ENCODE measurements around the gene PSME1. TPM values are rescaled to one million over a fixed set of nuclear protein-coding genes. Genes with fewer than 3 reads are reported as not detected.
A peak's percentile ranks its signal among the peaks of the same experiment; 100 is the strongest.

The PSME1 gene
- total and polyA plus RNA-seq, 2 of the 13 experiments (the other 11 are each of a cell fraction or from before 2014, with no cell fraction given), result 159 to 608 TPM

DNA sequence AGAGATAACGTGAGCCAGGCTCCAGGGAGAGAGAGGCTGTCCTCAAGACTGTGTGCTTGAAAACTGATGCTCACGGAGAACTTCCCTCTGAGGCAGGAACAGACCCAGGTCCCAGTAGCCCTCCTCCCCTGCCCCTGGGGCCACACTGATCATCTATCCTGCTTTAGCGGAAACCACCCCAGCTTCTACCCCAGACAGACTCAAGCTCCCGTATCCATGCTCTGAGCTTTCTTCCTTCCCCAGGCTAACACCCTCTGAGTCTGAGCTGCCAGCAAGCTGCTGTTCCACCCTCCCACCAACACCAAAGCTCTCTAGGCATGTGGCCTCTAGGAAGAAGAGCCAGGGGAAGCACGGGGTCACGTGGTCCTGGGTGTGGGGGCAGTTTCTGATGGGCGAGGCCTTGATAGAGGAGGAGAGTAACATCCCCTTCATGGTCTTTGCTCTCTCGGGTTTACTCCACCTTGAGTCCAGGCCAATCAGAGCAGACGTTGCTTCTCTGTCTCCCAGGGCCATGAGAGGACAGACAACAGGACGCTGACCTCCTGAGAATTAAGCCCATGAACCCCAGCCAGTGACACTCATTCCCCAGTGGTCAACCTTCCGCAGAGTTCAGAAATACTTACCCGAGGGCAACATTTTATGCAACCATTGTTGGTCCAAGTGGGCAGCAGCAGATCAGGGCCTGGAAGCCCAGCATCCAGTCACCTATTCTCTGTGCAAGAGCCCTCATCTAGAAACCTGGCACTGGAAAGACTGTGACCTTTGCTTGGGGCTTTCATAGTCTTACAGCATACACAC is 40.5 kb upstream of the PSME1 start (continued):
- TF ChIP-seq, protein P1, sequence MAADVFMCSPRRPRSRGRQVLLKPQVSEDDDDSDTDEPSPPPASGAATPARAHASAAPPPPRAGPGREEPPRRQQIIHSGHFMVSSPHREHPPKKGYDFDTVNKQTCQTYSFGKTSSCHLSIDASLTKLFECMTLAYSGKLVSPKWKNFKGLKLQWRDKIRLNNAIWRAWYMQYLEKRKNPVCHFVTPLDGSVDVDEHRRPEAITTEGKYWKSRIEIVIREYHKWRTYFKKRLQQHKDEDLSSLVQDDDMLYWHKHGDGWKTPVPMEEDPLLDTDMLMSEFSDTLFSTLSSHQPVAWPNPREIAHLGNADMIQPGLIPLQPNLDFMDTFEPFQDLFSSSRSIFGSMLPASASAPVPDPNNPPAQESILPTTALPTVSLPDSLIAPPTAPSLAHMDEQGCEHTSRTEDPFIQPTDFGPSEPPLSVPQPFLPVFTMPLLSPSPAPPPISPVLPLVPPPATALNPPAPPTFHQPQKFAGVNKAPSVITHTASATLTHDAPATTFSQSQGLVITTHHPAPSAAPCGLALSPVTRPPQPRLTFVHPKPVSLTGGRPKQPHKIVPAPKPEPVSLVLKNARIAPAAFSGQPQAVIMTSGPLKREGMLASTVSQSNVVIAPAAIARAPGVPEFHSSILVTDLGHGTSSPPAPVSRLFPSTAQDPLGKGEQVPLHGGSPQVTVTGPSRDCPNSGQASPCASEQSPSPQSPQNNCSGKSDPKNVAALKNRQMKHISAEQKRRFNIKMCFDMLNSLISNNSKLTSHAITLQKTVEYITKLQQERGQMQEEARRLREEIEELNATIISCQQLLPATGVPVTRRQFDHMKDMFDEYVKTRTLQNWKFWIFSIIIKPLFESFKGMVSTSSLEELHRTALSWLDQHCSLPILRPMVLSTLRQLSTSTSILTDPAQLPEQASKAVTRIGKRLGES (CRISPR knock-in tag; IDR thresholded peaks at IDR 0.05; ENCODE audit: borderline replicate concordance), result peak; percentile 94
- peak; percentile 50; the same call in 1 of the 2 replicates for TF ChIP-seq ZNF740 (CRISPR knock-in tag; IDR thresholded peaks at IDR 0.05)
- TF ChIP-seq, protein P2, sequence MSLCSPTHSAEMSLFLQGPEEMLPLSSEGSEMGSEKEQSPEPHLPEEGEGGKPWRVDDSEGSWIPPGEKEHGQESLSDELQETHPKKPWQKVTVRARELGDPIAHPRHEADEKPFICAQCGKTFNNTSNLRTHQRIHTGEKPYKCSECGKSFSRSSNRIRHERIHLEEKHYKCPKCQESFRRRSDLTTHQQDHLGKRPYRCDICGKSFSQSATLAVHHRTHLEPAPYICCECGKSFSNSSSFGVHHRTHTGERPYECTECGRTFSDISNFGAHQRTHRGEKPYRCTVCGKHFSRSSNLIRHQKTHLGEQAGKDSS (CRISPR knock-in tag; IDR thresholded peaks at IDR 0.05; ENCODE audit: borderline replicate concordance, low read depth), result peak; percentile 99
- TF ChIP-seq KDM5B (CRISPR knock-in tag; IDR thresholded peaks at IDR 0.05; ENCODE audit: borderline replicate concordance), result peak; percentile 97; the same call in 1 of the 2 replicates
- TF ChIP-seq ZNF766 (CRISPR knock-in tag; IDR thresholded peaks at IDR 0.05; ENCODE audit: borderline replicate concordance), result peak; percentile 88; the same call in 1 of the 2 replicates
- TF ChIP-seq ZNF775 (CRISPR knock-in tag; IDR thresholded peaks at IDR 0.05; ENCODE audit: borderline replicate concordance), result peak; percentile 94
- peak; percentile 80 for TF ChIP-seq BHLHE40 (IDR thresholded peaks at IDR 0.05; ENCODE audit: low read length)
- peak; percentile 92 for TF ChIP-seq U2AF2 (IDR thresholded peaks at IDR 0.05; ENCODE audit: low read depth, low read length)
- no peak for TF ChIP-seq CSRNP2 (CRISPR knock-in tag; conservative IDR thresholded peaks at IDR 0.05; ENCODE audit: low read depth)
- TF ChIP-seq GZF1 (CRISPR knock-in tag; IDR thresholded peaks at IDR 0.05), result peak; percentile 95
- TF ChIP-seq ZNF101 (CRISPR knock-in tag; IDR thresholded peaks at IDR 0.05; ENCODE audit: borderline replicate concordance, low read depth), result peak; percentile 86; the same call in 1 of the 2 replicates
- TF ChIP-seq DNMT1 (CRISPR knock-in tag; IDR thresholded peaks at IDR 0.05), result no peak
- no peak for TF ChIP-seq MAFK (conservative IDR thresholded peaks at IDR 0.05 in 1 of 2, IDR thresholded peaks at IDR 0.05 in 1 of 2; ENCODE audit: low read length in 2 of 2)
- TF ChIP-seq ZBTB21 (CRISPR knock-in tag; IDR thresholded peaks at IDR 0.05), result peak; percentile 78
- TF ChIP-seq KMT2B (CRISPR knock-in tag; IDR thresholded peaks at IDR 0.05), result peak; percentile 91
- no peak for TF ChIP-seq TAF15 (IDR thresholded peaks at IDR 0.05; ENCODE audit: low read depth, low read length, poor library complexity, severe bottlenecking)
- TF ChIP-seq AKAP8 (CRISPR knock-in tag; IDR thresholded peaks at IDR 0.05), result peak; percentile 98
- peak; percentile 96 for TF ChIP-seq YEATS2 (CRISPR knock-in tag; IDR thresholded peaks at IDR 0.05; ENCODE audit: borderline replicate concordance)
- TF ChIP-seq ZNF607 (CRISPR knock-in tag; IDR thresholded peaks at IDR 0.05; ENCODE audit: borderline replicate concordance), result no peak
- TF ChIP-seq ZMYM2 (CRISPR knock-in tag; IDR thresholded peaks at IDR 0.05), result peak; percentile 84; the same call in 1 of the 2 replicates
- peak; percentile 97 for TF ChIP-seq ZNF441 (CRISPR knock-in tag; IDR thresholded peaks at IDR 0.05; ENCODE audit: borderline replicate concordance)
- TF ChIP-seq POLR2G (IDR thresholded peaks at IDR 0.05; ENCODE audit: low read depth, low read length), result peak; percentile 99
- no peak for TF ChIP-seq PHB2 (IDR thresholded peaks at IDR 0.05; ENCODE audit: partially characterized antibody)
- peak; percentile 70 for TF ChIP-seq SIX1 (CRISPR knock-in tag; IDR thresholded peaks at IDR 0.05; ENCODE audit: borderline replicate concordance)

Data from HepG2 (cell line).